Mammary epithelial cell (primary cell): ENCODE results near the gene TJP3.

ENCODE experiments used
- EZH2 ChIP-seq: IDR thresholded peaks from 2 replicates; pipeline ENCODE4 v1.6.1; 2012; ENCODE audit warnings: low read length, inconsistent platforms, borderline replicate concordance
- TF ChIP-seq, protein P1 (sequence below), 2 donors: IDR thresholded peaks in 1 of 2; conservative IDR thresholded peaks in 1 of 2; 2 replicates each; pipeline ENCODE4 v1.5.1; 2011 to 2012; ENCODE audit warnings: inconsistent platforms in 2 of 2, low read length in 2 of 2, mild to moderate bottlenecking in 2 of 2, control low read depth in 1 of 2, low read depth in 1 of 2; ENCODE audit not compliant: insufficient read depth in 1 of 2; ENCODE audit errors: extremely low read depth in 1 of 2

GRCh38 chr19:3796358-3796757 lies 88.2 kb downstream of the TJP3 start:
- TF ChIP-seq, protein P1, sequence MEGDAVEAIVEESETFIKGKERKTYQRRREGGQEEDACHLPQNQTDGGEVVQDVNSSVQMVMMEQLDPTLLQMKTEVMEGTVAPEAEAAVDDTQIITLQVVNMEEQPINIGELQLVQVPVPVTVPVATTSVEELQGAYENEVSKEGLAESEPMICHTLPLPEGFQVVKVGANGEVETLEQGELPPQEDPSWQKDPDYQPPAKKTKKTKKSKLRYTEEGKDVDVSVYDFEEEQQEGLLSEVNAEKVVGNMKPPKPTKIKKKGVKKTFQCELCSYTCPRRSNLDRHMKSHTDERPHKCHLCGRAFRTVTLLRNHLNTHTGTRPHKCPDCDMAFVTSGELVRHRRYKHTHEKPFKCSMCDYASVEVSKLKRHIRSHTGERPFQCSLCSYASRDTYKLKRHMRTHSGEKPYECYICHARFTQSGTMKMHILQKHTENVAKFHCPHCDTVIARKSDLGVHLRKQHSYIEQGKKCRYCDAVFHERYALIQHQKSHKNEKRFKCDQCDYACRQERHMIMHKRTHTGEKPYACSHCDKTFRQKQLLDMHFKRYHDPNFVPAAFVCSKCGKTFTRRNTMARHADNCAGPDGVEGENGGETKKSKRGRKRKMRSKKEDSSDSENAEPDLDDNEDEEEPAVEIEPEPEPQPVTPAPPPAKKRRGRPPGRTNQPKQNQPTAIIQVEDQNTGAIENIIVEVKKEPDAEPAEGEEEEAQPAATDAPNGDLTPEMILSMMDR (conservative IDR thresholded peaks at IDR 0.05 in 1 of 2, IDR thresholded peaks at IDR 0.05 in 1 of 2; ENCODE audit: extremely low read depth in 1 of 2, insufficient read depth in 1 of 2, low read depth in 1 of 2, low read length in 2 of 2) = no peak
- TF ChIP-seq EZH2 = no peak
